Endothelial cell (in vitro differentiated cells): ENCODE results near the gene DST. TPM values are rescaled to one million over a fixed set of nuclear protein-coding genes. Genes with fewer than 3 reads are reported as not detected.

Experiments
- DNase-seq: peaks from one replicate; pipeline ENCODE4 v3.0.0; 2021; ENCODE audit warnings: low spot score
- H3K27ac Mint-ChIP-seq: one replicate; pipeline ENCODE4 v1.8.0; 2021; ENCODE audit warnings: mixed read lengths, inconsistent platforms; ENCODE audit not compliant: unreplicated experiment
- H3K27me3 Mint-ChIP-seq: one replicate; pipeline ENCODE4 v1.8.0; 2021; ENCODE audit warnings: mild to moderate bottlenecking, moderate library complexity, mixed read lengths, inconsistent platforms; ENCODE audit not compliant: unreplicated experiment
- H3K36me3 Mint-ChIP-seq: one replicate; pipeline ENCODE4 v1.8.0; 2021; ENCODE audit warnings: mild to moderate bottlenecking, low read depth, mixed read lengths, inconsistent platforms; ENCODE audit not compliant: unreplicated experiment
- H3K4me1 Mint-ChIP-seq: one replicate; pipeline ENCODE4 v1.8.0; 2021; ENCODE audit warnings: mild to moderate bottlenecking, mixed read lengths, inconsistent platforms; ENCODE audit not compliant: unreplicated experiment
- H3K4me3 Mint-ChIP-seq: one replicate; pipeline ENCODE4 v1.8.0; 2021; ENCODE audit warnings: mild to moderate bottlenecking, mixed read lengths, inconsistent platforms; ENCODE audit not compliant: unreplicated experiment
- H3K9me3 Mint-ChIP-seq: one replicate; pipeline ENCODE4 v1.8.0; 2021; ENCODE audit warnings: mixed read lengths, inconsistent platforms; ENCODE audit not compliant: unreplicated experiment
- CTCF ChIP-seq: fragments of 200-600 bp; sonication (generic); IDR thresholded peaks from one replicate; pipeline ENCODE4 v1.5.0; 2021; ENCODE audit warnings: antibody characterized with exemption; ENCODE audit not compliant: unreplicated experiment
- total RNA-seq: library from RNA; stranded (reverse); fragmentation: NEBNext Ultra II Directional; extraction: Animal tissue kit (Norgen Biotek cat#: 25700); gene quantifications from one replicate; pipeline ENCODE4 v1.2.1, GENCODE V29; 2021; ENCODE audit not compliant: unreplicated experiment

DST gene
- total RNA-seq, 1 donor from 2014 or later, result 284 TPM

- Mint-ChIP-seq H3K4me3 (no peak overlapping the region), H3K36me3 (peaks cover 21% of the 10 kb centered on the region), H3K9me3 (no peaks in the 10 kb centered on the region), H3K27me3 (peaks cover 2% of the 10 kb centered on the region), H3K27ac (no peak overlapping the region), H3K4me1 (no peaks in the 10 kb centered on the region)
- no peak for TF ChIP-seq CTCF
- no peak for DNase-seq
Observed at GRCh38 chr6:56551409-56552120, 91.1 kb downstream of the DST start.

- H3K27me3 Mint-ChIP-seq, result peaks cover 2% of the 10 kb centered on the region
- no peak for TF ChIP-seq CTCF
- no peak overlapping the region for H3K27ac Mint-ChIP-seq
- H3K36me3 Mint-ChIP-seq, result peaks cover 18% of the 10 kb centered on the region
- no peak for DNase-seq
- H3K9me3 Mint-ChIP-seq, result no peaks in the 10 kb centered on the region
- no peaks in the 10 kb centered on the region for H3K4me1 Mint-ChIP-seq
- no peak overlapping the region for H3K4me3 Mint-ChIP-seq
Observed at GRCh38 chr6:56550301-56550700, 92.4 kb downstream of the DST start.

GRCh38 chr6:56549014-56549413 is 93.7 kb downstream of the DST start:
- no peak for TF ChIP-seq CTCF
- Mint-ChIP-seq H3K27ac (no peak overlapping the region), H3K36me3 (peaks cover 14% of the 10 kb centered on the region), H3K9me3 (no peaks in the 10 kb centered on the region), H3K4me3 (no peak overlapping the region), H3K27me3 (peaks cover 4% of the 10 kb centered on the region), H3K4me1 (no peaks in the 10 kb centered on the region)
- DNase-seq, result no peak

- H3K4me3 Mint-ChIP-seq, result no peak overlapping the region
- no peak overlapping the region for H3K27ac Mint-ChIP-seq
- peaks cover 4% of the 10 kb centered on the region for H3K36me3 Mint-ChIP-seq
- H3K9me3 Mint-ChIP-seq, result no peaks in the 10 kb centered on the region
- H3K4me1 Mint-ChIP-seq, result no peaks in the 10 kb centered on the region
- DNase-seq, result no peak
- H3K27me3 Mint-ChIP-seq, result peaks cover 4% of the 10 kb centered on the region
- TF ChIP-seq CTCF, result no peak
Observed at GRCh38 chr6:56547687-56548086, 95.0 kb downstream of the DST start.
